AG04449 (cell line): Measurements from ENCODE around the gene OXSR1.

Source experiments
- CTCF ChIA-PET: fragments of 350-600 bp; formaldehyde crosslinking; extraction: SDS; loops from one replicate; lab custom pipeline; 2021; ENCODE audit warnings: antibody characterized with exemption; lab: Yijun Ruan, JAX
- POLR2A ChIA-PET: fragments of 400-600, 350-600 bp; formaldehyde crosslinking; extraction: SDS; loops from one replicate; lab custom pipeline; 2020; ENCODE audit warnings: antibody characterized with exemption, inconsistent platforms; lab: Yijun Ruan, JAX
- DNase-seq: peaks from one replicate; pipeline ENCODE4 v3.0.0-alpha.2; 2010; ENCODE audit warnings: low read depth, low spot score
- H3K4me3 ChIP-seq: 2 replicates; pipeline ENCODE4 v1.5.1; 2011; ENCODE audit warnings: low read depth, mild to moderate bottlenecking, control low read depth, low read length
- TF ChIP-seq, protein P1 (sequence below): IDR thresholded peaks from one replicate; pipeline ENCODE4 v1.5.1; 2011; ENCODE audit warnings: mild to moderate bottlenecking, moderate library complexity, low read length, control low read depth, inconsistent platforms; ENCODE audit not compliant: insufficient read depth; ENCODE audit errors: missing control alignments

The OXSR1 gene

DNA sequence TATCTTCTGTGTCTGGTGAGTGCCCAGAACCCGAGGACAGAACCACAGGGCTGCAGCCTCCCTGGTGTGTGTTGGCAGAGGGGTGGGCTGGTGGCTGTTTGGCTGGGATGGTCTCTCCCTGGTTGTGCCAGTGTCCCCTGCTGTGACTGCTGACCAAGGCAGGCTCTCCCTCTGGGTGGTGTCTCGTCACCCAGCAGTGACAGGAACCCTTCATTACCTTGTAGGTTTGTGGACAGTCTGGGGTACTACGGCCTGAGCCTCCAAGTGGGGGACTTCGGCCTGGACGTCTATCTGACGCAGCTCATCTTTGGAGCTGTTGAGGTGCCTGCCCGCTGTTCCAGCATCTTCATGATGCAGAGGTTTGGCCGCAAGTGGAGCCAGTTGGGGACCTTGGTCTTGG, 110.3 kb downstream of the OXSR1 start:
- no peak for DNase-seq
- H3K4me3 ChIP-seq = no peak overlapping the region
- CTCF ChIA-PET = no interaction called here
- TF ChIP-seq, protein P1, sequence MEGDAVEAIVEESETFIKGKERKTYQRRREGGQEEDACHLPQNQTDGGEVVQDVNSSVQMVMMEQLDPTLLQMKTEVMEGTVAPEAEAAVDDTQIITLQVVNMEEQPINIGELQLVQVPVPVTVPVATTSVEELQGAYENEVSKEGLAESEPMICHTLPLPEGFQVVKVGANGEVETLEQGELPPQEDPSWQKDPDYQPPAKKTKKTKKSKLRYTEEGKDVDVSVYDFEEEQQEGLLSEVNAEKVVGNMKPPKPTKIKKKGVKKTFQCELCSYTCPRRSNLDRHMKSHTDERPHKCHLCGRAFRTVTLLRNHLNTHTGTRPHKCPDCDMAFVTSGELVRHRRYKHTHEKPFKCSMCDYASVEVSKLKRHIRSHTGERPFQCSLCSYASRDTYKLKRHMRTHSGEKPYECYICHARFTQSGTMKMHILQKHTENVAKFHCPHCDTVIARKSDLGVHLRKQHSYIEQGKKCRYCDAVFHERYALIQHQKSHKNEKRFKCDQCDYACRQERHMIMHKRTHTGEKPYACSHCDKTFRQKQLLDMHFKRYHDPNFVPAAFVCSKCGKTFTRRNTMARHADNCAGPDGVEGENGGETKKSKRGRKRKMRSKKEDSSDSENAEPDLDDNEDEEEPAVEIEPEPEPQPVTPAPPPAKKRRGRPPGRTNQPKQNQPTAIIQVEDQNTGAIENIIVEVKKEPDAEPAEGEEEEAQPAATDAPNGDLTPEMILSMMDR = no peak
- POLR2A ChIA-PET = interaction anchor here (0.6 kb wide), 1 partner anchor 11 kb away, joined by 3 read pairs; no protein-coding TSS in a partner anchor

DNA sequence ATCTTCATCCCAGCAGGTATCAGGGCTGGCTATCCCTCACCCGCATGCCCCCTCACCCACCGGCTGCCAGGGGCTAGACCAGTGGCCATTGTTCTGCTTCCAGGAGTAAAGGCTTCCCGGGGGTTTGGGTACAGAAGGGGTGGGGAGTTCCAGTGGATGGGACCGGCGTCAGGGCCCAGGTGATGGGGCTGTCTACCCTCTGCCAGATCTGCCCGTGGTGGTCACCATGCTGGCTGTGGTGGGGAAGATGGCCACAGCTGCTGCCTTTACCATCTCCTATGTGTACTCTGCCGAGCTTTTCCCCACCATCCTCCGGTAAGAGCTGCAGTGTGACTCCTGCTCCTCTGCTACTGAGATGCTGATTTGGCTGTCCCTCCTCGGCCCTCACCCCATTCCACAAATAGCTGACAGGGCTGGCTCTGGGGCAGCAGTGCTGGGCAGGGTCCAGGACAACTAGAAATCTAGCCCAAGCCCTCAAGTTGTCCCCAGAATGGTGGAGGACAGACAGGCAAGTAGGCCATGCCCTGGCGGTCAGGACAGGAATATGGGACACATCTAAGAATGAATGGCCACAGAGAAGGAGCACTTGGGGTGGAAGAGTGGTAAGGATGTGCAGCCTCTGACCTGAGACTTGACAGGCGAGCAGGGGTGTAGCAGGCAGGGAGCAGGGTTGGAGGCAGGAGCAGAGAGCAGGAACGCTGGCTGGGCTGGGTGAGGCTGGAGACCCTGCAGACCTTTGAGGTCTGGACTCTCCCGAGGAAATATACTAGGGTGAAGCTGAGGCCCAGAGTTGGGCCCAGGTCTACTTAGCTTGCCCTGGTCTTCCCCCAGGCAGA, 111.0 kb downstream of the OXSR1 start:
- no peak overlapping the region for H3K4me3 ChIP-seq
- no peak for DNase-seq
- ChIA-PET CTCF (no interaction called here), POLR2A (no interaction called here)
- TF ChIP-seq, protein P1 = no peak

DNA sequence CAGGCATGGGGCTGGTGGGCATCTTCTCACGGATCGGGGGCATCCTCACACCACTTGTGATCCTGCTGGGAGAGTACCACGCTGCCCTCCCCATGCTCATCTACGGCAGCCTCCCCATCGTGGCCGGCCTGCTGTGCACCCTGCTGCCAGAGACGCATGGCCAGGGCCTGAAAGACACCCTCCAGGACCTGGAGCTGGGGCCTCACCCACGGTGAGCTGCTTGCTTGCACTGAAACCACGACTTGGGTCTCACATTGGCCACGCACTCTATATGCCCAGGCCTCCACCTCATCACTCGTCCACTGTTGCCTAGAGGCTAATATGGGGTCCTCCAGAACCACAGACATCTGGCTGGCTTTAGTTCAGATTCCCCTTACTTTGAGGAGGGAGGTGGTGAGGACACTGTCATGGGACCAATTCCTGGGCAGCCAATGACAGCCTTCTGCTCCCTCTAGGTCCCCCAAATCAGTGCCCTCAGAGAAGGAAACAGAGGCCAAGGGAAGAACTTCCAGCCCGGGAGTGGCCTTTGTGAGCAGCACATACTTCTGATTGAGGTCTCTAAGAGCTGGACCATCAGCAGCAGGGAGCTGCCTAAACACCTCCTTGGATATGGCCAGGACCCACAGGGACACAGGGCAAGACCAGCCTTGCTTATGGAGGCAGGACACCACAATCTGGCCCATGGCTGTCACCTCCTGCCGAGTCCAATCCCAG, 111.7 kb downstream of the OXSR1 start:
- ChIA-PET CTCF (no interaction called here), POLR2A (no interaction called here)
- no peak overlapping the region for H3K4me3 ChIP-seq
- DNase-seq = no peak
- TF ChIP-seq, protein P1 = no peak

DNA sequence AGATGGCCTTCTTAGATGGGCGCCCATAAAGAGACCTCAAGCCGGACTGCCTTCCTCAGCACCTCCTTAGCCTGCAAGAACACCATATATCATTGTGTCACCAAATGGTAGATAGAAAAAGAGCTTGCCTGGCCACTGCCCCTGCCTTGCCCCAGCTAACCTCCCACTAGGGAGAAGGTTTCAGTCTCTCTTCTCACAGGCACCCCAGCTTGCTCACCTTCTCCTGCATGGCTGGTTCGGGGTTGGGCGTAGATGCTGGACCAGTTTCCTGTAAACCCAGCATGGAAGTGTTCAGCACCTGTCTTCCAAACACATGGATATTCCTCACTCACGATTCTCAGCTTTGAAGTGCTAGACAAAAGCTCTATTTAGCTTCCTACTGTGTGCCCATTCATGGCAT, 113.5 kb downstream of the OXSR1 start:
- TF ChIP-seq, protein P1 = no peak
- H3K4me3 ChIP-seq = no peak overlapping the region
- ChIA-PET POLR2A (no interaction called here), CTCF (interaction anchor here (1.9 kb wide), 1 partner anchor 68 kb away, joined by 5 read pairs; the partner anchor contains the start of gene XYLB)
- no peak for DNase-seq

DNA sequence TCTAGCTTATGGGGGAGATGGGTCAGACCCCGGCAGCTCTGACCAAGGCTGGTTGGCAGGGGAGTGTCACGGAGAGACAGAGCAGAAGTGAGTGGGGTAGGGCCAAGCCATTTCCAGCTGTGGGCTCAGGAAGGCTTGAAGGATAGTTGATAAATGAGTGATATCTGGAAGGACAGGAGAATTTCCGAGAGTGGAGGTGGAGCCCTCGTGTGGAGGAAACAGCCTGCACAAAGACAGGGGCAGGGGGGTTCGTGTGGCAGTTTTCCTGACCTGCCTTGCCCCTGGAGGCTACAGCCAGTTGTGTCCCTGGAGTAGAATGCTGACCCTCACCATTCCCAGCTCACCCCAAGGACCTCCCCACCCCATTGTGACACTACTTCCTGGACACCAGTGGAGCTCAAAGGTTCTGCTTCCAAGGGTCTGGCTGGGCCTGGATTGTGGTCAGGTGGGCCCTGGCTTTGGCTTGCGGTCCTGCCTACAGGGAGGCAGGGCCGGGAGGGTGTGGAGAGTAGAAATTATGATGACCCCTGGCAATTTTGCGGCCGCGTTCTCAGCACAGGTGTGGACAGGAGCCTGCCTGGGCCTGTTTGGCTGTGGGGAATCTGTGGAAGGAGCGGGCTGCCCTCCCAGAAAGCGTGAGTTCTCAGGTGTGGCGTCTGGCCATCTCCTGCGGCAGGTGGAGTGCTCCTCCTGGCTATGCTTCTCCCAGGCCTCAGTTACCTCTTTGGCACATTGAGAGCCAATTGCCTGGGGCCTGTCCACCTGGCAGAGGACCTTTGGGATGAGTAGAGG, 116.8 kb downstream of the OXSR1 start, which contains the start of gene SLC22A14:
Gene SLC22A14, plus strand, starts transcription at position 400 of the 792 bp plus-strand sequence. CDS start 23,733 bp downstream, outside the sequence.
- H3K4me3 ChIP-seq = no peak within 1 kb of the TSS
- ChIA-PET CTCF (interaction anchor here (1.1 kb wide), 1 partner anchor 25 kb away, joined by 3 read pairs; no protein-coding TSS in a partner anchor), POLR2A (no interaction called here)
- TF ChIP-seq, protein P1 = no peak
- DNase-seq = no peak
